Renal pelvis (tissue), 4 donors: ENCODE measurements around the gene SLC25A21. TPM values are rescaled to one million over a fixed set of nuclear protein-coding genes. Genes with fewer than 3 reads are reported as not detected.
A peak's percentile ranks its signal among the peaks of the same experiment; 100 is the strongest.
"Not testable (repeated sequence)": the region's sequence is repeated elsewhere in the genome, so short reads cannot be mapped to it uniquely, and the experiment has no call there.

Experiments
- DNase-seq: peaks from one replicate; pipeline ENCODE4 v3.0.0-alpha.2; 2013
- polyA plus RNA-seq, 3 donors: library from polyadenylated mRNA; unstranded; fragments of 120-200 nt; gene quantifications; one replicate each; pipeline ENCODE4 v1.2.1, GENCODE V29; 2013; ENCODE audit not compliant: insufficient read length in 3 of 3

Gene SLC25A21
- polyA plus RNA-seq, 3 donors: 3.3 to 4.3 (median 3.3) TPM

DNA sequence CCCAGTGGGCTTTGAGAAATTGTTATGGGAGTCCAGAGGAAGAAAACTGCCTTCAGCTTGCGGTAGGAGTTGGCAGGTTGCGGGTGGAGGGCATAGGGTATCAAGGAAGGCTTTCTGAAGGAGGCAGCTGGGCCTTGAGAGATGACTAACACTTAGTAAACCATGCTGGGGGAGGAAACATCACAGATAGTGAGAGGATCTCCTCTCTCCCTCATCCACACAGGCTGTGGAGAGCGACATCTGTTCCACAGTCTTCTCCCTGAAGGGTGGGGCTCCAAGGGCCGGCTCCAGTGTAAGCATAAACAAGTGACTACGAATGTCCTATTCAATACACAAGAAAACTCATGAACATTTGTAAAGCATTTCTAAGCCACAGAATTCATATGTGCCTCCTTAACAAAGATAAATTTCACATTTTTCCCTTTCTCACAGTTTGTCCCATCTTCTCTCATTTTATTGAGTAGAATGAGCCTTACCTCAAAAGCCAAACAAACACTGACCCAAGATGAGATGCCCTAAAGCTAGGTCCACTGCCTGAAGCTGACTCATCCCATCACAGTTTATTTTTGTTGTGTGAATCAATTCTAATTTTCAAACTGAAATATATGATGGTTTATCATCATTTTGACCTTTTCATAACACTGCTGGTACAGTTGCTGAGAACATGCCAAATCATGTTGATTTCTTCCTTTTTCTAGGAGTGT, 227.9 kb downstream of the SLC25A21 start:
- DNase-seq: no peak

DNA sequence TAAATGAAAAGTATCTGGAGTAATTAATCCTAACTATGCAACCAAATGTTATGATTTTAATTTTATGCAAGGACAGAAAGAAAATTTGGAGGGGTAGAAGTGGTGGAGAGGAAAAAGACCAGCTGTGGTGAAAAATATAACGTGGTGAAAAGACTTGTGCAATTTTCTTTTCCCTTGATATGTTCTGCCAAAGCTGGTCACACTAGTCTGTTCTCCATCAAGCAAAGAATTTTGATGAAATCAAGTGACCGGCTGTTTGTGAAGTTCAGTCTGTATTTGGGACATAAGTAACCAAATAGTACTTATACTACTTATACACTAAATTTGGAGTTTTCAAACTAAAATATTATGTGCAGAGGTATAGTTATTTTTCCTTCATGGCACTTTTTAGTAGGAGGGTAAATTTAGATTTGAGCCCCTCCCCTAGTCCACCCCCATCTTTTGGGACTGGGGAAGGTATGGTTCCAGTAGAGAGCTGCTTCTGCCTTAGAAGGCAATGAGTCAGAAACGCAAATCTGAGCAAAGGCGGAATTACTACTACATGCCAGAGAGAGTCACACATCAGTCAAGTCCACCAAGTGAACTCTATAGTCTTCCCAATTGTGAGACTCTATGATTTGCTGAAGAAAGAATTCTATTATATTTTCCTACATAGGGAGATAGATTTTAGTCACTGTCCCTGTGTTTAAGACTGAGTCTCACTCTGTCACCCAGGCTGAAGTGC, 229.7 kb downstream of the SLC25A21 start:
- DNase-seq: no peak

GRCh38 chr14:36941783-36942521, 230.5 kb downstream of the SLC25A21 start:
- peak; percentile 54 for DNase-seq

GRCh38 chr14:36940476-36940875, 231.9 kb downstream of the SLC25A21 start:
- DNase-seq: no peak

GRCh38 chr14:36939265-36939664, 233.1 kb downstream of the SLC25A21 start:
- no peak for DNase-seq

GRCh38 chr14:36938678-36939077, 233.7 kb downstream of the SLC25A21 start:
- DNase-seq: no peak

GRCh38 chr14:36935976-36936678, 236.3 kb downstream of the SLC25A21 start:
- DNase-seq: no peak

GRCh38 chr14:36934304-36934703, 238.1 kb downstream of the SLC25A21 start:
- no peak for DNase-seq

DNA sequence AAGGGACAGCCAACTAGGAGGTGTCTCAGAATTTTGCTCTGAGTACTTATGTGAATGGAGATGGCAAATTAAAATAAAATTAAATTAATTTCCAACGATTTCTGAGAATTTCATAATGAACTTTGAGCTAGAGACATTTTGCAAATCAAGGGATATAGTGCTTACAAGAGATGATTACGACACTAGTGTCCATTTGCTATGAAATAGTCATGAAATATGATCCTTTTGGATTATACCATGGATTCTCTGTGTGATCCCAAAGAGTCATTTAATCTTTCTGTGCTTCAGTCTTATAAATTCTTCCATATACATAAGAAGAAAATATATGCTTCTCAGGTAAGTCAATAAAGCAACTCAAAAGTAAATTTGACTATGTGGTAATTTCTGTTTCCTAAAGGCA, 240.6 kb downstream of the SLC25A21 start:
- no peak for DNase-seq

GRCh38 chr14:36928432-36928831, 244.0 kb downstream of the SLC25A21 start:
- DNase-seq: no peak

- DNase-seq: no peak
Observed at GRCh38 chr14:36925094-36925493, 247.3 kb downstream of the SLC25A21 start.

DNA sequence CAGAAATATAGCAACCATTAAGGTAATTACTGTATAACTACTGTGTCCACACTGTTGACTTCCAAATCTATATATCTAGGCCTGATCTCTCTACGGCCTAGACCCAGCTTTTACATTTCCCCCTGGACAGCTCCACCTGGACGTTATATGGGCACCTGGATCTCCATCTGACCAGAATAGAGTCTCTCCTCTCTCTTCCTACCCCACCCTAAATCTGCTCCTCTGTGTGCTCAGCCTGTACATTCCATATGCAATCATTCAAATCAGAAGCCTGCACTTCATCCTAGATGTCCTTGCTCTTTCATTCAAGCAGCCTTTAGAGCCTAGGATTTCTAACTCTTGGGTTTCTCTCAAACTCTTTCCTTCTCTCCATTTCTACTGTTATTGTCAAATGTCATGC, 255.7 kb downstream of the SLC25A21 start:
- no peak for DNase-seq

DNA sequence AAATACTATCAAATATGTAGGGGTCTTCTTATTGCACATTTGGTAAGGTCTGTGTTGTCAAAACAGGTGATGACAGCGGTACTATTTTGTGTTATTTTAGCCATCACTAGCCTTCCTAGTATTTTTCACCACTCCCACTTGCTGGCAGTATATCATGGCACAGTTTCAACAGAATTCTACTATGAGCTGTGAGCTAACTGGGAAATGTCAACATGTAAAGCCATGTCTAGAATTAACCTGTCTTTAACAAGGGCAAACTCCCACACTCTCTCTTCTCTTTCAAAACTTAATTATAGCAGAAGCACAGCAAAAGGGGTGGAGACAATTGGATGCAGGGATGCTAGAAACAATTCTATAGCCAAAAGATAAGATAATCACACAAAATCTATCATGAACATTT, 257.3 kb downstream of the SLC25A21 start:
- peak; percentile 61 for DNase-seq

DNA sequence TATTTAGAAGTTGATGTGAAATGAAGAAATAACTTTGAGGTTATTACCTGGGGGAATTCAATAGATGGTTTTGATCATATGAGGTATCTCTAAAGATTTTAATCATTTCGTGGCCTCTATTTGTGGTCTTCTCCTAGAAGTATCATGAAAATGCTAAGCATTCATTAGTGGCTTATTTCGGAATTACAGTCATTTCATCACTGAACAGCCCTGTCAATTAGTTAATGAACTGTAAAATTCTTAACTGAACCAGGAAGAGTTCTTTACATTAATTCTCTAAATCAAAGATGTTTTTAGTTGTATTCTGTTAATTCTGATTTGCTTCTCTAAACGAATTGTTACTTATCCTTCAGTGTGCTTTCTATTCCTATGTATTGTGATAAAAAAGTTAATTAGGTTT, 261.8 kb downstream of the SLC25A21 start:
- no peak for DNase-seq

- DNase-seq: peak; percentile 22
Observed at GRCh38 chr14:36905272-36905888, 267.0 kb downstream of the SLC25A21 start.

DNA sequence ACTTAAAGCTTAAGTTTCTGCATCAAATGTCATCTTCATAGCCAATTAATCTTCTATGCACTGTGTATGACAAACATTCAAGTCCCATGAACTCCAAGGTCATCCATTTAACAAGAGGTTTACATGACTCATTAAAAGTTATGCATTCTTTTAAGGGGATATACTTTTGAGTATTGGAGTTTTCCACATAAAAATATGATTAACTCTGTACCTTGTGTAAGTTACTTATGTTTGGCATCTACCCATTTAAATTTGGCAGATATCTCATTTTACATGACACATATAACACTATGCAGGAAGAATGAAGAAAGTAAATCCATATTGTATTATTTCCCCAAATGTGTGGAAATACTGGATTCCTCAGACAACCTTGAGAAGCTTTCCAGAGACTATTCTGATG, 270.5 kb downstream of the SLC25A21 start:
- DNase-seq: no peak

DNA sequence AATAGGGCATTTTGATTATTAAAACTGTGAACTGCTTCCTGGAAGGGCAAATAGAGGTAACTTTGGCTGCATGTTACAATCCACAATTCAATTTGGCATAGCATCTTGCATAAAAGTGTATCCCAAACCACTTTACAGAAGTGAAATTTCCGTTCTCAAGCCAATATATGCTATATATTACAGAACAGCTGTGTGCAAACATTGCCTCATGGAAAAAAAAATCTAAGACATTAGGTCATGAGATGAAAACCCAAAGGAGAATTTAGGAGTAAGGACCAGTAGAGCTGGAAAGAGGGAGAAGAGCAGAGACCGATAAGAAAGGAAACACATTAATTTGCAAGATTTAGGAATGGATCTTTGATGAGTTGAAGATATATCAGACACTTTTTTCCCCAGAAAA, 271.6 kb downstream of the SLC25A21 start:
- no peak for DNase-seq

GRCh38 chr14:36896300-36896699, 276.1 kb downstream of the SLC25A21 start:
- not testable (repeated sequence) for DNase-seq

DNA sequence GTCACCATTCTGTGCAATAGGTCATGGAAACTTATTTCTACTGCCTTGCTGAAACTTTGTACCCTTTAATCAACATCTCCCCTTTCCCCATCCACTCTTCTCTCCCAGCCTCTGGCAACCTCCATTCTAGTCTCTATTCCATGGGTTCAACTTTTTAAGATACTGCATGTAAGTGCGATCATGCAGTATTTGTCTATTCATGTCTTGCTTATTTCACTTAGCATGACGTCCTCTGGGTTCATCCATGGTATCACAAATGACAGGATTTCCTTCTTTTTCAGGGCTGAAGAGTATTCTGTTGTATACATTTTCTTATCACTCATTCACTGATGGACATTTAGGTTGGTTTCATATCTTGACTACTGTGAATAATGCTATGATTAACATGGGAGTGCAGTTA, 288.4 kb downstream of the SLC25A21 start:
- no peak for DNase-seq

- no peak for DNase-seq
Observed at GRCh38 chr14:36880276-36880675, 292.1 kb downstream of the SLC25A21 start.

- DNase-seq: no peak
Observed at GRCh38 chr14:36879558-36879957, 292.8 kb downstream of the SLC25A21 start.
